ENCODE results near the gene GALNTL6. TPM values are rescaled to one million over a fixed set of nuclear protein-coding genes. Genes with fewer than 3 reads are reported as not detected.

The GALNTL6 gene
- total and polyA plus RNA-seq, 2 donors from 2014 or later = 0.60 TPM; not detected in 1

DNA sequence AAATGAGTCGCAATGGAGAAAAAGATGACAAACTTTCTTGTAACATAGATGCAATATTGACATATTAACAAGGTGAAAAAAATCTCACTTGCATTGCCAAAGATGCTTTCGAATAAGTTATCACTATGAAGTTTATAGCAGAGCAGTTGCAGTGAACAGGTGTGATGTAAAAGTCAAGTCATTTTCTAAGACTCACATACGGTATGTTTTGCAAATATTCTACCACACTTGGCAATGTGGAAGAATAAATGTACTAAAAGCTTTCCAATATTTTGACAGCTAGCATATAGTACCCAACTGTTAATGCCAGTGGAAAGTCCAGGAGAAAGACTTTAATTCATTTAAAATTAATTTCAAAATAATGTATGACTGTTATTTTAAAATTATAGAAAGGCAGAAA, 76.5 kb downstream of the GALNTL6 start:
- Histone ChIP-seq H3K4me1 (ENCODE audit: control insufficient read depth in 2 of 3, insufficient read depth in 2 of 3, low read depth in 1 of 3, low read length in 3 of 3) (no peaks in the 10 kb centered on the region), H3K9ac (ENCODE audit: low read length in 3 of 3) (no peak overlapping the region), H3K27me3 (ENCODE audit: control insufficient read depth, insufficient read depth, low read length) (no peaks in the 10 kb centered on the region), H3K9me3 (ENCODE audit: control insufficient read depth in 2 of 3, insufficient read depth in 1 of 3, low read length in 3 of 3) (no peaks in the 10 kb centered on the region), H3K27ac (ENCODE audit: low read depth in 2 of 2, low read length in 2 of 2) (no peak overlapping the region), H3K36me3 (ENCODE audit: control insufficient read depth in 2 of 3, insufficient read depth in 3 of 3, low read length in 3 of 3) (no peaks in the 10 kb centered on the region), H3K4me3 (ENCODE audit: low read length in 3 of 3) (no peak overlapping the region)
- intact Hi-C loops (cut with DNase I) = no loop called here
- FAIRE-seq = no peak
- no peak for DNase-seq
- TF ChIP-seq, protein P1, sequence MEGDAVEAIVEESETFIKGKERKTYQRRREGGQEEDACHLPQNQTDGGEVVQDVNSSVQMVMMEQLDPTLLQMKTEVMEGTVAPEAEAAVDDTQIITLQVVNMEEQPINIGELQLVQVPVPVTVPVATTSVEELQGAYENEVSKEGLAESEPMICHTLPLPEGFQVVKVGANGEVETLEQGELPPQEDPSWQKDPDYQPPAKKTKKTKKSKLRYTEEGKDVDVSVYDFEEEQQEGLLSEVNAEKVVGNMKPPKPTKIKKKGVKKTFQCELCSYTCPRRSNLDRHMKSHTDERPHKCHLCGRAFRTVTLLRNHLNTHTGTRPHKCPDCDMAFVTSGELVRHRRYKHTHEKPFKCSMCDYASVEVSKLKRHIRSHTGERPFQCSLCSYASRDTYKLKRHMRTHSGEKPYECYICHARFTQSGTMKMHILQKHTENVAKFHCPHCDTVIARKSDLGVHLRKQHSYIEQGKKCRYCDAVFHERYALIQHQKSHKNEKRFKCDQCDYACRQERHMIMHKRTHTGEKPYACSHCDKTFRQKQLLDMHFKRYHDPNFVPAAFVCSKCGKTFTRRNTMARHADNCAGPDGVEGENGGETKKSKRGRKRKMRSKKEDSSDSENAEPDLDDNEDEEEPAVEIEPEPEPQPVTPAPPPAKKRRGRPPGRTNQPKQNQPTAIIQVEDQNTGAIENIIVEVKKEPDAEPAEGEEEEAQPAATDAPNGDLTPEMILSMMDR (IDR thresholded peaks at IDR 0.05; ENCODE audit: borderline replicate concordance, extremely low read depth, insufficient read depth) = no peak

DNA sequence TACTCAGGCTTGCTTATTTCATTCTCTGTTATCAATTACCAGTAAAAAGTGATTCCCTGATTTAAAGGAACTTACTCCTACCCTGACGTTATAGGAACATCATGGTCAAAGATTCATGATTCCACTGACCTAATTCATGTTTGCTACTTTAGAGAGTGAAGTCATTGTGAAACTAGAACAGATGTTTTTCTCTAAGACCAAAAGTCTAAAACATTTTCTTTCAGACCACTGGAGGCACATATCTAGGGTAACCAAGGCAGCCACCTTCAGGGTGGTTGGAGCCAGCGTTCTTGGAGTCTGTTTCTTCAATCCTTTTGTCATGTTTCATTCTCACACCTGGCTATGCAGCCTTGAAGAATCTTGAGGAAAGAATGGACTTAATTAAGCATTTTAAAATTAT, 77.8 kb downstream of the GALNTL6 start:
- intact Hi-C loops (cut with DNase I) = no loop called here
- H3K4me1 ChIP-seq (ENCODE audit: control insufficient read depth in 2 of 3, insufficient read depth in 2 of 3, low read depth in 1 of 3, low read length in 3 of 3) = no peaks in the 10 kb centered on the region
- H3K27me3 ChIP-seq (ENCODE audit: control insufficient read depth, insufficient read depth, low read length) = no peaks in the 10 kb centered on the region
- TF ChIP-seq, protein P1 (IDR thresholded peaks at IDR 0.05; ENCODE audit: borderline replicate concordance, extremely low read depth, insufficient read depth) = no peak
- no peak overlapping the region for H3K27ac ChIP-seq (ENCODE audit: low read depth in 2 of 2, low read length in 2 of 2)
- H3K9ac ChIP-seq (ENCODE audit: low read length in 3 of 3) = no peak overlapping the region
- H3K36me3 ChIP-seq (ENCODE audit: control insufficient read depth in 2 of 3, insufficient read depth in 3 of 3, low read length in 3 of 3) = no peaks in the 10 kb centered on the region
- no peaks in the 10 kb centered on the region for H3K9me3 ChIP-seq (ENCODE audit: control insufficient read depth in 2 of 3, insufficient read depth in 1 of 3, low read length in 3 of 3)
- DNase-seq = no peak
- FAIRE-seq = no peak
- H3K4me3 ChIP-seq (ENCODE audit: low read length in 3 of 3) = no peak overlapping the region

DNA sequence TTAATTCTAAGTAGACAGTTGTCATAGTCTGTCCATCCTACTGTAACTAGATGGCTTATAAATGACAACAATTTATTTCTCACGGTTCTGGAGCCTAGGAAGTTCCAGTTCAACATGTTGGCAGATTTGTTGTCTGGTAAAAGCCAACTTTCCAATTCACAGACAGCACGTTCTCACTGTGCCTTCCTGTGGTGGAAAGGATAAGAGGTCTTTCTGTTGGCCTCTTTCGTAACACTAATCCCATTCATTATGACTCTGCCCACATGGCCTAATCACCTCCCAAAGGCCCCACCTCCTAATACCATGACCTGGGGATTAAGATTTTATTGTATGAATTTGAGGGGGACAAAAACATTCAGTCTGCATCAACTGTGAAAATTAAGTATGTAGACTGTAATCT, 83.2 kb downstream of the GALNTL6 start:
- TF ChIP-seq, protein P1 (IDR thresholded peaks at IDR 0.05; ENCODE audit: borderline replicate concordance, extremely low read depth, insufficient read depth) = no peak
- Histone ChIP-seq H3K9ac (ENCODE audit: low read length in 3 of 3) (no peak overlapping the region), H3K36me3 (ENCODE audit: control insufficient read depth in 2 of 3, insufficient read depth in 3 of 3, low read length in 3 of 3) (no peaks in the 10 kb centered on the region), H3K4me1 (ENCODE audit: control insufficient read depth in 2 of 3, insufficient read depth in 2 of 3, low read depth in 1 of 3, low read length in 3 of 3) (no peaks in the 10 kb centered on the region), H3K4me3 (ENCODE audit: low read length in 3 of 3) (no peak overlapping the region), H3K27me3 (ENCODE audit: control insufficient read depth, insufficient read depth, low read length) (no peaks in the 10 kb centered on the region), H3K9me3 (ENCODE audit: control insufficient read depth in 2 of 3, insufficient read depth in 1 of 3, low read length in 3 of 3) (no peaks in the 10 kb centered on the region), H3K27ac (ENCODE audit: low read depth in 2 of 2, low read length in 2 of 2) (no peak overlapping the region)
- intact Hi-C loops (cut with DNase I) = no loop called here
- DNase-seq = no peak
- FAIRE-seq = no peak

DNA sequence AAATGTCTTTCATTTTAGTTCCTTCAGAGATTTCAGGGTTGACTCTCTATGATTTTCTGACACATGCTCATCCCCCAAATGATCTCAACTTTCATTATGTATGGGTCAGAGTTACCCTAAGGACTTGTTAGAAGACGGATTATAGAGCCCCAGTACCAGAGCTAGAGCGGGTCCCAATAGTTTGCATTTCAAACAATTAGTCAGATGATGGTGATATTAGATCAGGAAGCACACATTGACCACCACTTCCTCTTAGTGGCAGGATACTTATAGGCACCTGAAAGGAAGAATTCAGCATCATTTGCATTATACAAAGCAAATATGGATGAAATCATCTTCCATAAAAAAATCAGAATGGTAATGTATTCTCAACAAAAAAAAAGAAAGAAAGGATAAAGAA, 106.1 kb downstream of the GALNTL6 start:
- intact Hi-C loops (cut with DNase I) = no loop called here
- Histone ChIP-seq H3K9ac (ENCODE audit: low read length in 3 of 3) (no peak overlapping the region), H3K9me3 (ENCODE audit: control insufficient read depth in 2 of 3, insufficient read depth in 1 of 3, low read length in 3 of 3) (no peaks in the 10 kb centered on the region), H3K36me3 (ENCODE audit: control insufficient read depth in 2 of 3, insufficient read depth in 3 of 3, low read length in 3 of 3) (no peaks in the 10 kb centered on the region), H3K27ac (ENCODE audit: low read depth in 2 of 2, low read length in 2 of 2) (no peak overlapping the region), H3K27me3 (ENCODE audit: control insufficient read depth, insufficient read depth, low read length) (no peaks in the 10 kb centered on the region), H3K4me1 (ENCODE audit: control insufficient read depth in 2 of 3, insufficient read depth in 2 of 3, low read depth in 1 of 3, low read length in 3 of 3) (no peaks in the 10 kb centered on the region), H3K4me3 (ENCODE audit: low read length in 3 of 3) (no peak overlapping the region)
- no peak for FAIRE-seq
- TF ChIP-seq, protein P1 (IDR thresholded peaks at IDR 0.05; ENCODE audit: borderline replicate concordance, extremely low read depth, insufficient read depth) = no peak
- DNase-seq = no peak

Data from kidney (tissue), 14 donors.